Vagina (tissue), 2 donors: Measurements from ENCODE around the gene RYR2.

Source experiments
- CTCF ChIP-seq, 3 experiments: fragments of 450-650 bp in 2 of 3; fragments of 200-600 bp in 1 of 3; sonication (generic) in 1 of 3; IDR thresholded peaks; one replicate each; pipeline ENCODE4 v1.5.1; 2017 to 2019; ENCODE audit warnings: antibody characterized with exemption in 3 of 3, mild to moderate bottlenecking in 2 of 3, moderate library complexity in 2 of 3
- POLR2A ChIP-seq, 2 donors: fragments of 450-650 bp; IDR thresholded peaks; one replicate each; pipeline ENCODE4 v1.6.1; 2017; ENCODE audit warnings: antibody characterized with exemption in 2 of 2, mild to moderate bottlenecking in 2 of 2, moderate library complexity in 2 of 2
- POLR2AphosphoS5 ChIP-seq, 2 donors: sonication (generic); formaldehyde crosslinking; IDR thresholded peaks; one replicate each; pipeline ENCODE4 v1.9.0; 2017; ENCODE audit warnings: antibody characterized with exemption in 2 of 2, mild to moderate bottlenecking in 2 of 2, low read depth in 1 of 2; ENCODE audit not compliant: insufficient read depth in 1 of 2

- TF ChIP-seq CTCF (IDR thresholded peaks at IDR 0.05): no peak
- no peak for TF ChIP-seq POLR2A (IDR thresholded peaks at IDR 0.05)
- no peak for TF ChIP-seq POLR2AphosphoS5 (IDR thresholded peaks at IDR 0.05; ENCODE audit: insufficient read depth in 1 of 2, low read depth in 1 of 2)
Measured at GRCh38 chr1:237664348-237664747, 622.4 kb downstream of the RYR2 start.
